PFSK-1 (cell line): Measurements from ENCODE around the gene ARL11.

Source experiments
- FOXP2 ChIP-seq: optimal IDR thresholded peaks from 2 replicates; pipeline ENCODE3; 2011; ENCODE audit warnings: borderline replicate concordance, control low read depth, inconsistent platforms; ENCODE audit not compliant: insufficient read depth; ENCODE audit errors: extremely low read length, extremely low read depth
- POLR2AphosphoS5 ChIP-seq: IDR thresholded peaks from 2 replicates; pipeline ENCODE4 v1.6.1; 2012; ENCODE audit warnings: low read depth, mild to moderate bottlenecking, control low read depth, low read length, moderate library complexity
- REST ChIP-seq, 2 experiments: IDR thresholded peaks; 2 replicates each; pipeline versions ENCODE4 v1.6.1 to v1.8.0; 2011 to 2012; ENCODE audit warnings: low read depth in 2 of 2, low read length in 2 of 2, control low read depth in 1 of 2, inconsistent platforms in 1 of 2, mild to moderate bottlenecking in 1 of 2, moderate library complexity in 1 of 2; ENCODE audit not compliant: insufficient read depth in 1 of 2
- SIN3A ChIP-seq: IDR thresholded peaks from 2 replicates; pipeline ENCODE4 v1.6.1; 2012; ENCODE audit warnings: mild to moderate bottlenecking, low read length, moderate library complexity, borderline replicate concordance; ENCODE audit not compliant: insufficient read depth
- TAF1 ChIP-seq: IDR thresholded peaks from 2 replicates; pipeline ENCODE4 v1.6.1; 2012; ENCODE audit warnings: low read length, control low read depth, borderline replicate concordance; ENCODE audit not compliant: insufficient read depth

DNA sequence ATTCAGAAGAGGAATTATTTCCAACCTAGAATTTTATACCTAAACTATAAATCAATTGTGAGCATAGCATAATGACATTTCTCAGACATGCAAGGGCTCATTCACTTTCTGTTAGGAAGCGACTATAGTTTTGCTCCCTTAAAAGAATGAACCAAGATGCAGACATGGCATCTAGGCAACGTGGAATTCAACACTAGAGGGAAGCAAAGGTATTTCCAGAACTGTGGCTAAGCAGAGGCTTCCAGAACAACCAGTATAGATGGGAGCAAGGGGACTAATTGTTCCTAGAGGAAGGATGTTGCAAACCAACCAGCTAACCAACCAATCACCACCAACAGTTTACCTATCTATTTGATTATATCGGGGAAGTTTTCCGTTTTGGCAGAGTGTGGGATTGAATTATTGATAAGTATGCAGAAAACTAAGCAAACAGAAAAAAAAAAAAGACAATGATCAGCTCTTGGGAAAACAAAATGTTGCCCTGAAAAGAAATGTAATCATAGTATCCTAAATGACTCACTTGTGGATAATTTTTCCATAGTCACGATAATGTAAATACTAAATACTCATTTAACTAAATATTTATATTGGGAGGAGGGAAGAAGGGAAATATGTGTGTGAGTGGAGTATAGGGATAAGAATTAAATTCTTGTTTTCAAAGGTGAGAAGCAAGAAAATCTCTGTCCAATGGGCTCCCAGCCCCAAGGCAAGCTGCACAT, 21.1 kb downstream of the ARL11 start:
- TF ChIP-seq TAF1 (no peak), POLR2AphosphoS5 (no peak), REST (IDR thresholded peaks at IDR 0.05; ENCODE audit: insufficient read depth in 1 of 2, low read depth in 2 of 2, low read length in 2 of 2) (no peak), SIN3A (no peak), FOXP2 (no peak)
